B cell (primary cell): ENCODE data around the gene ING4. TPM values are rescaled to one million over a fixed set of nuclear protein-coding genes. Genes with fewer than 3 reads are reported as not detected.

Experiments used
- ATAC-seq: fragments of 200-7000 bp; cut with Tn5 transposase; one replicate; pipeline ENCODE4 v1.10.0; 2021; ENCODE audit warnings: low read depth, mild to moderate bottlenecking, moderate number of reproducible peaks, moderate library complexity
- CTCF ChIA-PET: fragments of 350-600 bp; sonication (Branson Sonifier 250); formaldehyde crosslinking; loops from one replicate; lab custom pipeline; 2021; ENCODE audit warnings: antibody characterized with exemption, inconsistent platforms; lab: Charles Lee
- POLR2A ChIA-PET: fragments of 350-600 bp; sonication (Branson Sonifier 250); formaldehyde crosslinking; loops from one replicate; lab custom pipeline; 2021; ENCODE audit warnings: antibody characterized with exemption; lab: Charles Lee
- DNase-seq: peaks from one replicate; pipeline ENCODE4 v3.0.0; 2013
- H2AFZ ChIP-seq: 2 replicates; pipeline ENCODE4 v1.6.1; 2012; ENCODE audit warnings: mild to moderate bottlenecking, low read depth, low read length; ENCODE audit not compliant: insufficient read depth, poor library complexity, severe bottlenecking
- H3K27ac ChIP-seq, 2 donors: 1 replicate in 1 of 2; 2 replicates in 1 of 2; pipeline ENCODE4 v1.5.1; 2012 to 2013; ENCODE audit warnings: low read length in 2 of 2, mild to moderate bottlenecking in 2 of 2, moderate library complexity in 1 of 2
- H3K27me3 ChIP-seq, 4 experiments: fragments of 200-600 bp in 1 of 4; sonication (generic) in 1 of 4; replicated peaks in 1 of 4; 1 replicate in 2 of 4; 2 replicates in 2 of 4; pipeline versions ENCODE4 v1.6.1 to v1.7.0; 2013 to 2016; ENCODE audit warnings: low read length in 3 of 4, mild to moderate bottlenecking in 2 of 4, mixed read lengths in 1 of 4, moderate library complexity in 1 of 4; ENCODE audit not compliant: insufficient read depth in 4 of 4, control insufficient read depth in 3 of 4; ENCODE audit errors: control extremely low read depth in 1 of 4
- H3K36me3 ChIP-seq, 2 experiments: replicated peaks in 1 of 2; 1 replicate in 1 of 2; 2 replicates in 1 of 2; pipeline versions ENCODE4 v1.6.1 to v1.7.1; 2013; ENCODE audit warnings: low read length in 1 of 2; ENCODE audit not compliant: insufficient read depth in 2 of 2, control insufficient read depth in 1 of 2; ENCODE audit errors: control extremely low read depth in 1 of 2, extremely low read depth in 1 of 2
- H3K4me1 ChIP-seq, 2 donors: fragments of 200-600 bp in 1 of 2; sonication (generic) in 1 of 2; 1 replicate in 1 of 2; 2 replicates in 1 of 2; pipeline versions ENCODE4 v1.5.1 to v1.6.1; 2013 to 2017; ENCODE audit warnings: low read length in 2 of 2; ENCODE audit not compliant: control insufficient read depth in 2 of 2, insufficient read depth in 2 of 2
- H3K4me2 ChIP-seq: replicated peaks from 2 replicates; pipeline ENCODE3; 2012; ENCODE audit warnings: mild to moderate bottlenecking, low read depth, low read length; ENCODE audit not compliant: poor library complexity, severe bottlenecking
- H3K4me3 ChIP-seq, 5 experiments: fragments of 200-600 bp in 1 of 5; sonication (generic) in 1 of 5; 1 replicate in 3 of 5; 2 replicates in 2 of 5; pipeline versions ENCODE4 v1.5.1 to v1.7.0; 2011 to 2016; ENCODE audit warnings: low read length in 4 of 5, mild to moderate bottlenecking in 4 of 5, low read depth in 2 of 5, control low read depth in 1 of 5, moderate library complexity in 1 of 5; ENCODE audit not compliant: insufficient read depth in 1 of 5; ENCODE audit errors: control extremely low read depth in 1 of 5, extremely low read depth in 1 of 5
- H3K79me2 ChIP-seq: fragments of 200-600 bp; sonication (generic); one replicate; pipeline ENCODE4 v1.6.0; 2016; ENCODE audit warnings: low read length; ENCODE audit not compliant: control insufficient read depth, insufficient read depth
- H3K9ac ChIP-seq: fragments of 200-600 bp; sonication (generic); 2 replicates; pipeline ENCODE4 v1.6.1; 2017; ENCODE audit warnings: mild to moderate bottlenecking, low read length, moderate library complexity
- H3K9me3 ChIP-seq, 3 donors: one replicate each; pipeline versions ENCODE4 v1.6.1 to v1.7.1; 2013; ENCODE audit warnings: low read length in 2 of 3; ENCODE audit not compliant: control insufficient read depth in 2 of 3, insufficient read depth in 1 of 3; ENCODE audit errors: control extremely low read depth in 1 of 3
- H4K20me1 ChIP-seq: 2 replicates; pipeline ENCODE4 v1.6.0; 2012; ENCODE audit warnings: mild to moderate bottlenecking, low read length; ENCODE audit not compliant: insufficient read depth, control insufficient read depth, poor library complexity, severe bottlenecking
- H3K27ac Mint-ChIP-seq: one replicate; pipeline ENCODE4 v1.8.0; 2021; ENCODE audit warnings: mixed read lengths
- H3K27me3 Mint-ChIP-seq: one replicate; pipeline ENCODE4 v1.8.0; 2021; ENCODE audit warnings: mixed read lengths
- H3K4me1 Mint-ChIP-seq: one replicate; pipeline ENCODE4 v1.8.0; 2021; ENCODE audit warnings: mixed read lengths
- H3K4me3 Mint-ChIP-seq: one replicate; pipeline ENCODE4 v1.8.0; 2021; ENCODE audit warnings: mixed read lengths
- H3K9me3 Mint-ChIP-seq: one replicate; pipeline ENCODE4 v1.8.0; 2022; ENCODE audit warnings: mixed read lengths; ENCODE audit not compliant: insufficient read depth
- EZH2 ChIP-seq: IDR thresholded peaks from 2 replicates; pipeline ENCODE4 v1.6.1; 2012; ENCODE audit warnings: borderline replicate concordance, low read depth, mild to moderate bottlenecking, moderate library complexity, low read length; ENCODE audit not compliant: insufficient read depth, poor library complexity, severe bottlenecking
- WGBS: methylation state at CpG from one replicate; pipeline ENCODE4 v1.1.5; 2013; ENCODE audit warnings: missing lambda C conversion rate; ENCODE audit not compliant: insufficient coverage; 5-methylcytosine and 5-hydroxymethylcytosine counted together
- intact Hi-C: fragments of 100-400 bp; cut with micrococcal nuclease; formaldehyde crosslinking; loops from one replicate; pipeline ENCODE4 v1.10.0; 2022
- polyA plus RNA-seq: library from polyadenylated mRNA; depleted of rRNA; stranded (reverse); fragments of >200 nt; gene quantifications from 2 replicates; pipeline ENCODE4 v1.2.3, GENCODE V29; 2012
- total RNA-seq, 2 donors: library from RNA; stranded (reverse); fragments of 120-200 nt in 1 of 2; gene quantifications; 1 replicate in 1 of 2; 2 replicates in 1 of 2; pipeline versions ENCODE4 v1.2.3 to v1.2.4, GENCODE V29; 2013 to 2022
- TF ChIP-seq, protein P1 (sequence below): fragments of 200-600 bp; IDR thresholded peaks from one replicate; pipeline ENCODE4 v1.8.0; 2022; ENCODE audit warnings: antibody characterized with exemption, mild to moderate bottlenecking

Gene ING4
- total and polyA plus RNA-seq, 2 donors (not counting 1 experiment from before 2014, with no cell fraction given): 81.1 to 110 TPM

DNA sequence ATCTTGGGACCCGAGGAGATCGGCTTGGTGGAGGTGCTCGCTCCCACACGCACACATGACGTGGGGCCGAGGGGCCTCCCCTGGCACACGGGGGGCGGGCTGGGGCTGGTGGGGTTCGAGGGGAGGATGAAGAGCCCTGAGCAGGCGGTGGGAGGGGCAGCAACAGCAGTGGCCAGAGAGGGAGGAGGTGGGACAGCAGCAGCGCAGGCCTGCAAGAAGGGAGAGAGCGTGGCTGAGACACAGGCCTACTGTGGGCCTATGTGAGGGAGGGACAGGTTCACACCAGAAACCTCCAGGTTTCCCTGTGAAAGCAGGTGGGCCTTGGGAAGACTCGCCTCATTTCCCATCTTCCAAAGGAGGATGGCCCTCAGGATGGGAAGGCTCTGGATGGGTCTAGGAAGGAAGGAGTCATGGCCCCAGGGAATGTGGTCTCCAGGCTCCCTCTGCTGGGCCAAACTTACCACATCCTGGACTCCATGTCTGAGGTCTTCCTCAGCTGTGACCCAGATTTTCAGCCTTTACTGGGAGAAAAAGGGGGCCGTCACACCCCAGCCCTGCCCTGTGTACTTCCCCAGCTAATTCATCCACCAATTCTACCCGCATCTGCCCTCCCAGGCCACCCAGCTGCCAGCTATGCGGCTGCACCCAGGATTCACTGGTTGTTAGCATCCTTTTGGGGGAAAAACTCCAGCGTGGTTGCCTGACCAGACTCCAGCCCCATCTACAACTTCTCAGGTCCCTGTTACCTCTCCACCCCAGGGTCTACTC lies 34.8 kb upstream of the ING4 start:
- Histone ChIP-seq H3K4me2 (peak overlapping the region; percentile 69), H3K4me1 (peaks cover 51 to 55% of the 10 kb centered on the region in 2 donors), H3K27me3 (peaks cover 4 to 24% (median 15%) of the 10 kb centered on the region in 4 experiments), H3K9me3 (peaks cover 0 to 3% (median 0%) of the 10 kb centered on the region in 3 donors), H2AFZ (no peak overlapping the region), H4K20me1 (no peaks in the 10 kb centered on the region), H3K27ac (peak overlapping the region in 1 of 2 donors; percentile 58), H3K9ac (no peak overlapping the region), H3K4me3 (peak overlapping the region in 1 of 5 experiments; percentile 6), H3K79me2 (peaks cover 4% of the 10 kb centered on the region), H3K36me3 (peaks cover 0 to under 1% of the 10 kb centered on the region in 2 experiments)
- DNase-seq (peak; percentile 52), ATAC-seq (no peak)
- TF ChIP-seq EZH2: no peak
- TF ChIP-seq, protein P1, sequence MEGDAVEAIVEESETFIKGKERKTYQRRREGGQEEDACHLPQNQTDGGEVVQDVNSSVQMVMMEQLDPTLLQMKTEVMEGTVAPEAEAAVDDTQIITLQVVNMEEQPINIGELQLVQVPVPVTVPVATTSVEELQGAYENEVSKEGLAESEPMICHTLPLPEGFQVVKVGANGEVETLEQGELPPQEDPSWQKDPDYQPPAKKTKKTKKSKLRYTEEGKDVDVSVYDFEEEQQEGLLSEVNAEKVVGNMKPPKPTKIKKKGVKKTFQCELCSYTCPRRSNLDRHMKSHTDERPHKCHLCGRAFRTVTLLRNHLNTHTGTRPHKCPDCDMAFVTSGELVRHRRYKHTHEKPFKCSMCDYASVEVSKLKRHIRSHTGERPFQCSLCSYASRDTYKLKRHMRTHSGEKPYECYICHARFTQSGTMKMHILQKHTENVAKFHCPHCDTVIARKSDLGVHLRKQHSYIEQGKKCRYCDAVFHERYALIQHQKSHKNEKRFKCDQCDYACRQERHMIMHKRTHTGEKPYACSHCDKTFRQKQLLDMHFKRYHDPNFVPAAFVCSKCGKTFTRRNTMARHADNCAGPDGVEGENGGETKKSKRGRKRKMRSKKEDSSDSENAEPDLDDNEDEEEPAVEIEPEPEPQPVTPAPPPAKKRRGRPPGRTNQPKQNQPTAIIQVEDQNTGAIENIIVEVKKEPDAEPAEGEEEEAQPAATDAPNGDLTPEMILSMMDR: peak; percentile 28
- POLR2A ChIA-PET: interaction anchor here (0.6 to 2.6 kb wide), 3 partner anchors 26 to 107 kb away, joined by 5 to 13 read pairs (median 6); partner anchors contain the start of gene COPS7A
- 75% methylated on average over 16 of the region's 17 CpGs for WGBS
- CTCF ChIA-PET: interaction anchor here (1.1 to 2.5 kb wide), 7 partner anchors 8 to 145 kb away, joined by 3 to 7 read pairs (median 5); partner anchors contain the start of gene ZNF384
- Mint-ChIP-seq H3K27ac (peak overlapping the region; percentile 83), H3K4me3 (peak overlapping the region; percentile 61), H3K9me3 (no peaks in the 10 kb centered on the region), H3K4me1 (peaks cover 60% of the 10 kb centered on the region), H3K27me3 (peaks cover 13% of the 10 kb centered on the region)
- intact Hi-C loops: loop anchor here (2.0 kb wide), 1 partner anchor 27 kb away; the partner anchor contains the start of gene COPS7A
